GM12878 (cell line): ENCODE results near the gene ACAP2. TPM values are rescaled to one million over a fixed set of nuclear protein-coding genes. Genes with fewer than 3 reads are reported as not detected.

Experiments used
- polyA plus RNA-seq, 11 experiments: library from polyadenylated mRNA; depleted of rRNA in 4 of 11; unstranded in 6 of 11; stranded (reverse) in 5 of 11; fragments of >200 nt; fragmentation: Nextera tagmentation in 4 of 11; fragmentation: Illumina TruSeq in 1 of 11; extraction: Ambion mirVana in 4 of 11; extraction: Trizol in 1 of 11; gene quantifications; 1 replicate in 1 of 11; 2 replicates in 10 of 11; pipeline versions ENCODE4 v1.2.1 to v1.2.3, GENCODE V29; 2011 to 2016; ENCODE audit warnings: inconsistent platforms in 2 of 11, missing spikeins in 2 of 11, low read depth in 1 of 11
- total RNA-seq, 4 experiments: library from RNA; depleted of rRNA in 3 of 4; stranded (reverse); fragments of >200 nt in 3 of 4; fragmentation: Illumina TruSeq in 1 of 4; extraction: Trizol in 1 of 4; gene quantifications; 2 replicates each; pipeline versions ENCODE4 v1.2.1 to v1.2.3, GENCODE V29; 2013 to 2021
- TF ChIP-seq, protein P1 (sequence below): IDR thresholded peaks from 2 replicates; pipeline ENCODE4 v1.6.1; 2012; ENCODE audit warnings: improper control_type of control experiment, low read depth, low read length; ENCODE audit not compliant: insufficient replicate concordance
- TF ChIP-seq, protein P2 (sequence below): fragments of 450-650 bp; IDR thresholded peaks from 2 replicates; pipeline ENCODE4 v1.6.1; 2017; ENCODE audit warnings: mild to moderate bottlenecking

ACAP2 gene
- total and polyA plus RNA-seq, 10 of the 15 experiments (the other 5 are each of a cell fraction or from before 2014, with no cell fraction given), result 7.1 to 53.8 (median 35.7) TPM

DNA sequence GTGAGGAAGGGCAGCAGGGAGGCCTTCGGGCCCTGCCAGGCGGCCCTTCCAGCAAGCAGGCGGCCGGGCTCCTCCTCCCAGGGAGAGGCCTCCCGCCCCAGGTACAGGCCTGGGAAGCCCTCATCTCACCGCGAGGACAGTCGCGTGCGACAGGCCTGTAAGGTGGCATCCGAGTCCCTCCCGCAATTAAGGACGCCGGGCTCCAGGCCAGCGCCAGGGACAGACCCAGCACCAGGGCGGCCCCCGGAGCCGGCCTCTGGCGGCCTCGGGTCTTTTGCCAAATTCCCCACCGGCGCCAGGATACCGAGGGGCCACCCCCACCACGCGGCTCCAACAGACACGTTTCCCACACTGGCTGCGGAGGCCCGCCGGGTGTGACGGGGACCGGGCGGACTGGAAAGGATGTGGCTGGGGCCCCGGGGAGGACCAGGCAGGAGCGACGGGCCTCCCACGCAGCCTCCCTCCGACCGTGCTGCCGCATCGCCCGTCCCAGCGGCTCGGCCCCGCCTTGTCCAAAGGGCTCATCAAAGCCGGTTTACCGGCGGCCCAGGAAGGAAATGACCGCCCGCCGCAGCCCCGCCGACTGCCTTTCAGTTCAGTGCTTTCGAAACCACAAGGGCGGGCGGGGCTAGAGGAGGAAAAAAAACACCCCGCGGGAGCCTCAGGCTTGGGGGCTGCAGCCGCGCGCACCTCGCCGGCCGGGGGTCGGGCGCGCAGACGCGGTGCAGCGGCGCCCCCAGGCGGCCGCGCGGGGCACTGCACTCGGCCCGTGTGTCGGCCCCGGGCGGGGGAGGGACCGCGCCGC, 183.1 kb downstream of the ACAP2 start (continued):
- TF ChIP-seq, protein P1, sequence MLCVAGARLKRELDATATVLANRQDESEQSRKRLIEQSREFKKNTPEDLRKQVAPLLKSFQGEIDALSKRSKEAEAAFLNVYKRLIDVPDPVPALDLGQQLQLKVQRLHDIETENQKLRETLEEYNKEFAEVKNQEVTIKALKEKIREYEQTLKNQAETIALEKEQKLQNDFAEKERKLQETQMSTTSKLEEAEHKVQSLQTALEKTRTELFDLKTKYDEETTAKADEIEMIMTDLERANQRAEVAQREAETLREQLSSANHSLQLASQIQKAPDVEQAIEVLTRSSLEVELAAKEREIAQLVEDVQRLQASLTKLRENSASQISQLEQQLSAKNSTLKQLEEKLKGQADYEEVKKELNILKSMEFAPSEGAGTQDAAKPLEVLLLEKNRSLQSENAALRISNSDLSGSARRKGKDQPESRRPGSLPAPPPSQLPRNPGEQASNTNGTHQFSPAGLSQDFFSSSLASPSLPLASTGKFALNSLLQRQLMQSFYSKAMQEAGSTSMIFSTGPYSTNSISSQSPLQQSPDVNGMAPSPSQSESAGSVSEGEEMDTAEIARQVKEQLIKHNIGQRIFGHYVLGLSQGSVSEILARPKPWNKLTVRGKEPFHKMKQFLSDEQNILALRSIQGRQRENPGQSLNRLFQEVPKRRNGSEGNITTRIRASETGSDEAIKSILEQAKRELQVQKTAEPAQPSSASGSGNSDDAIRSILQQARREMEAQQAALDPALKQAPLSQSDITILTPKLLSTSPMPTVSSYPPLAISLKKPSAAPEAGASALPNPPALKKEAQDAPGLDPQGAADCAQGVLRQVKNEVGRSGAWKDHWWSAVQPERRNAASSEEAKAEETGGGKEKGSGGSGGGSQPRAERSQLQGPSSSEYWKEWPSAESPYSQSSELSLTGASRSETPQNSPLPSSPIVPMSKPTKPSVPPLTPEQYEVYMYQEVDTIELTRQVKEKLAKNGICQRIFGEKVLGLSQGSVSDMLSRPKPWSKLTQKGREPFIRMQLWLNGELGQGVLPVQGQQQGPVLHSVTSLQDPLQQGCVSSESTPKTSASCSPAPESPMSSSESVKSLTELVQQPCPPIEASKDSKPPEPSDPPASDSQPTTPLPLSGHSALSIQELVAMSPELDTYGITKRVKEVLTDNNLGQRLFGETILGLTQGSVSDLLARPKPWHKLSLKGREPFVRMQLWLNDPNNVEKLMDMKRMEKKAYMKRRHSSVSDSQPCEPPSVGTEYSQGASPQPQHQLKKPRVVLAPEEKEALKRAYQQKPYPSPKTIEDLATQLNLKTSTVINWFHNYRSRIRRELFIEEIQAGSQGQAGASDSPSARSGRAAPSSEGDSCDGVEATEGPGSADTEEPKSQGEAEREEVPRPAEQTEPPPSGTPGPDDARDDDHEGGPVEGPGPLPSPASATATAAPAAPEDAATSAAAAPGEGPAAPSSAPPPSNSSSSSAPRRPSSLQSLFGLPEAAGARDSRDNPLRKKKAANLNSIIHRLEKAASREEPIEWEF, result no peak
- TF ChIP-seq, protein P2, sequence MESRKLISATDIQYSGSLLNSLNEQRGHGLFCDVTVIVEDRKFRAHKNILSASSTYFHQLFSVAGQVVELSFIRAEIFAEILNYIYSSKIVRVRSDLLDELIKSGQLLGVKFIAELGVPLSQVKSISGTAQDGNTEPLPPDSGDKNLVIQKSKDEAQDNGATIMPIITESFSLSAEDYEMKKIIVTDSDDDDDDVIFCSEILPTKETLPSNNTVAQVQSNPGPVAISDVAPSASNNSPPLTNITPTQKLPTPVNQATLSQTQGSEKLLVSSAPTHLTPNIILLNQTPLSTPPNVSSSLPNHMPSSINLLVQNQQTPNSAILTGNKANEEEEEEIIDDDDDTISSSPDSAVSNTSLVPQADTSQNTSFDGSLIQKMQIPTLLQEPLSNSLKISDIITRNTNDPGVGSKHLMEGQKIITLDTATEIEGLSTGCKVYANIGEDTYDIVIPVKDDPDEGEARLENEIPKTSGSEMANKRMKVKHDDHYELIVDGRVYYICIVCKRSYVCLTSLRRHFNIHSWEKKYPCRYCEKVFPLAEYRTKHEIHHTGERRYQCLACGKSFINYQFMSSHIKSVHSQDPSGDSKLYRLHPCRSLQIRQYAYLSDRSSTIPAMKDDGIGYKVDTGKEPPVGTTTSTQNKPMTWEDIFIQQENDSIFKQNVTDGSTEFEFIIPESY, result no peak
